ENCODE measurements around the gene IFI30. TPM values are rescaled to one million over a fixed set of nuclear protein-coding genes. Genes with fewer than 3 reads are reported as not detected.
A peak's percentile ranks its signal among the peaks of the same experiment; 100 is the strongest.

Gene IFI30
- total RNA-seq, 4 donors from 2014 or later, result 10.0 to 50.8 (median 32.8) TPM

GRCh38 chr19:18168673-18169381 lies 4.8 kb upstream of the IFI30 start:
- no peak overlapping the region for H3K4me3 ChIP-seq
- H3K27me3 ChIP-seq, result no peaks in the 10 kb centered on the region
- H3K27ac ChIP-seq, result peak overlapping the region in 3 of 4 donors; percentile 9 to 84 (median 63)
- in situ Hi-C loops (cut with MboI; ENCODE audit: low pct_ligation_motif_present in 1 of 4, low pct_unique_long_range_greater_than_20kb in 1 of 4, low sequenced_read_pairs in 3 of 4), result no loop called here
- no peak for DNase-seq
- H3K4me1 ChIP-seq, result peaks cover 3 to 15% (median 8%) of the 10 kb centered on the region in 4 donors
- H3K36me3 ChIP-seq, result peaks cover 0 to 25% (median 11%) of the 10 kb centered on the region in 4 donors
- 88 to 100% methylated on average over 8 to 66 of the region's 66 CpGs for WGBS, 2 donors (ENCODE audit: low coverage in 1 of 2)
- TF ChIP-seq POLR2AphosphoS5 (IDR thresholded peaks at IDR 0.05) (no peak), EP300 (IDR thresholded peaks at IDR 0.05; ENCODE audit: low read depth) (no peak), POLR2A (IDR thresholded peaks at IDR 0.05) (no peak)
- TF ChIP-seq, protein P1, sequence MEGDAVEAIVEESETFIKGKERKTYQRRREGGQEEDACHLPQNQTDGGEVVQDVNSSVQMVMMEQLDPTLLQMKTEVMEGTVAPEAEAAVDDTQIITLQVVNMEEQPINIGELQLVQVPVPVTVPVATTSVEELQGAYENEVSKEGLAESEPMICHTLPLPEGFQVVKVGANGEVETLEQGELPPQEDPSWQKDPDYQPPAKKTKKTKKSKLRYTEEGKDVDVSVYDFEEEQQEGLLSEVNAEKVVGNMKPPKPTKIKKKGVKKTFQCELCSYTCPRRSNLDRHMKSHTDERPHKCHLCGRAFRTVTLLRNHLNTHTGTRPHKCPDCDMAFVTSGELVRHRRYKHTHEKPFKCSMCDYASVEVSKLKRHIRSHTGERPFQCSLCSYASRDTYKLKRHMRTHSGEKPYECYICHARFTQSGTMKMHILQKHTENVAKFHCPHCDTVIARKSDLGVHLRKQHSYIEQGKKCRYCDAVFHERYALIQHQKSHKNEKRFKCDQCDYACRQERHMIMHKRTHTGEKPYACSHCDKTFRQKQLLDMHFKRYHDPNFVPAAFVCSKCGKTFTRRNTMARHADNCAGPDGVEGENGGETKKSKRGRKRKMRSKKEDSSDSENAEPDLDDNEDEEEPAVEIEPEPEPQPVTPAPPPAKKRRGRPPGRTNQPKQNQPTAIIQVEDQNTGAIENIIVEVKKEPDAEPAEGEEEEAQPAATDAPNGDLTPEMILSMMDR (IDR thresholded peaks at IDR 0.05), result no peak
- no peaks in the 10 kb centered on the region for H3K9me3 ChIP-seq
- intact Hi-C loops (cut with DNase I; ENCODE audit: low total_unique reads), result loop anchor here (5.0 kb wide), 1 partner anchor 333 kb away; no protein-coding TSS in a partner anchor

GRCh38 chr19:18170714-18171255 lies 2.8 kb upstream of the IFI30 start:
- in situ Hi-C loops (cut with MboI; ENCODE audit: low pct_ligation_motif_present in 1 of 4, low pct_unique_long_range_greater_than_20kb in 1 of 4, low sequenced_read_pairs in 3 of 4), result no loop called here
- H3K4me3 ChIP-seq, result no peak overlapping the region
- TF ChIP-seq POLR2AphosphoS5 (IDR thresholded peaks at IDR 0.05) (peak; percentile 31 to 53 (median 34)), POLR2A (IDR thresholded peaks at IDR 0.05) (peak; percentile 34), EP300 (IDR thresholded peaks at IDR 0.05; ENCODE audit: low read depth) (no peak)
- TF ChIP-seq, protein P1 (IDR thresholded peaks at IDR 0.05), result no peak
- intact Hi-C loops (cut with DNase I; ENCODE audit: low total_unique reads), result no loop called here
- H3K4me1 ChIP-seq, result peaks cover 4 to 27% (median 18%) of the 10 kb centered on the region in 4 donors
- H3K9me3 ChIP-seq, result no peaks in the 10 kb centered on the region
- peak; percentile 65 for DNase-seq
- H3K36me3 ChIP-seq, result peaks cover 0 to 20% (median 8%) of the 10 kb centered on the region in 4 donors
- peak overlapping the region; percentile 42 to 84 (median 64) for H3K27ac ChIP-seq
- no peaks in the 10 kb centered on the region for H3K27me3 ChIP-seq
- WGBS, 2 donors (ENCODE audit: low coverage in 1 of 2), result 49% methylated on average over 16 of the region's 16 CpGs; no CpG with 5 or more reads in 1 of the 2 donors

DNA sequence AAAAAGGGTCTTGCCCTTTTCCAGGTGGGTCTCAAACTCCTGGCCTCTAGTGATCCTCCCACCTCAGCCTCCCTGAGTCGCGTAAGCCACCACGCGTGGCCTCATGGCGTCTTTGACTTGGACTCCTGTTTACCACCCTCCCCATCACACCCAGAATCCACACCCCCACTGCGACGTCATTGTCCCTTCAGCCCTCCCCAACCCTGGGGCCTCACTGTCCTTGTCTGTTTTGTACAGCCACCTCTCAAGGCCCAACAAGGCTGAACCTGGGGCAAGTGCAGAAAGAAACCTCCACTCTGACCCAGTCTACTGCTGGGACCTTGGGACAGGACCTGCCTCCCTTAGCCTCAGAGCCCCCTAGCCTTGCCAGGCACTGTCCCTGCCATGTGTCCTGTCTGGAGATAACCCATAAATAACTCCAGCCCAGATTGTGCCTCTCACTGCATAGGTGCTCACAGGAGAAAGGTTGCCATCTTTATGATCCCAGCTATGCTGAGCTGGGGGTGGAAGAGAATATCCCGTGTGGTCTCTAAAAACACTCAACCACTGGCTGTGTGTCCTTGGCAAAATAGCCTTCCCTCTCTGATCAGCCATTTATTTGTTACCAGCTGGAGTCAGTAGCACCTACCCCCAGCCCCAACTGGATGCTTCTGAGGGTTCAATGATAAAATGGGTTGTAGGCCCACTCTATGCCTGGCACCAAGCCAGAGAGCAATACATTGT lies 1.8 kb upstream of the IFI30 start:
- WGBS, 2 donors (ENCODE audit: low coverage in 1 of 2), result 50 to 81% methylated on average over 1 to 8 of the region's 8 CpGs
- Histone ChIP-seq H3K4me3 (no peak overlapping the region), H3K4me1 (peaks cover 4 to 27% (median 18%) of the 10 kb centered on the region in 4 donors), H3K27ac (peak overlapping the region; percentile 42 to 84 (median 64)), H3K27me3 (no peaks in the 10 kb centered on the region), H3K9me3 (no peaks in the 10 kb centered on the region), H3K36me3 (peaks cover 0 to 10% (median 5%) of the 10 kb centered on the region in 4 donors)
- intact Hi-C loops (cut with DNase I; ENCODE audit: low total_unique reads) (no loop called here), in situ Hi-C loops (cut with MboI; ENCODE audit: low pct_ligation_motif_present in 1 of 4, low pct_unique_long_range_greater_than_20kb in 1 of 4, low sequenced_read_pairs in 3 of 4) (no loop called here)
- TF ChIP-seq, protein P1 (IDR thresholded peaks at IDR 0.05), result no peak
- TF ChIP-seq EP300 (IDR thresholded peaks at IDR 0.05; ENCODE audit: low read depth) (no peak), POLR2A (IDR thresholded peaks at IDR 0.05) (no peak), POLR2AphosphoS5 (IDR thresholded peaks at IDR 0.05) (no peak)
- no peak for DNase-seq
